Left lung (tissue), 10 donors: Measurements from ENCODE around the gene NEBL. TPM values are rescaled to one million over a fixed set of nuclear protein-coding genes. Genes with fewer than 3 reads are reported as not detected.

Experiments used
- ATAC-seq: fragments of 200-7000 bp; cut with Tn5 transposase; one replicate; pipeline ENCODE4 v1.9.1; 2020; ENCODE audit warnings: moderate library complexity
- DNase-seq, 4 donors: peaks; one replicate each; pipeline ENCODE4 v3.0.0-alpha.2; 2013 to 2020
- H3K27ac ChIP-seq, 2 donors: fragments of 200-600 bp; sonication (generic) in 1 of 2; one replicate each; pipeline versions ENCODE4 v1.5.0 to v1.8.0; 2020 to 2021
- H3K27me3 ChIP-seq, 2 donors: fragments of 200-600 bp; sonication (generic) in 1 of 2; one replicate each; pipeline versions ENCODE4 v1.5.0 to v1.8.0; 2020 to 2021
- H3K36me3 ChIP-seq, 2 donors: fragments of 200-600 bp; sonication (generic) in 1 of 2; one replicate each; pipeline versions ENCODE4 v1.5.0 to v1.8.0; 2020 to 2021
- H3K4me1 ChIP-seq, 2 donors: fragments of 200-600 bp; one replicate each; pipeline ENCODE4 v1.8.0; 2021
- H3K4me3 ChIP-seq, 2 donors: fragments of 200-600 bp; sonication (generic) in 1 of 2; one replicate each; pipeline versions ENCODE4 v1.5.0 to v1.8.0; 2020 to 2021; ENCODE audit warnings: mild to moderate bottlenecking in 1 of 2
- H3K9me3 ChIP-seq, 2 donors: fragments of 200-600 bp; sonication (generic) in 1 of 2; one replicate each; pipeline versions ENCODE4 v1.5.0 to v1.8.0; 2020 to 2021
- intact Hi-C, 2 donors: fragments of 100-400 bp; cut with DNase I; formaldehyde crosslinking; loops; one replicate each; pipeline versions ENCODE4 v1.11.2 to v1.14.2; 2022
- polyA plus RNA-seq, 6 donors: library from polyadenylated mRNA; unstranded; fragments of 120-200 nt; gene quantifications; one replicate each; pipeline ENCODE4 v1.2.1, GENCODE V29; 2013; ENCODE audit not compliant: insufficient read length in 6 of 6
- total RNA-seq, 2 donors: library from RNA; stranded (reverse); fragmentation: NEBNext Ultra II Directional; extraction: Animal tissue kit (Norgen Biotek cat#: 25700); gene quantifications; one replicate each; pipeline ENCODE4 v1.2.1, GENCODE V29; 2021
- TF ChIP-seq, protein P1 (sequence below), 2 donors: fragments of 200-600 bp; sonication (generic) in 1 of 2; IDR thresholded peaks; one replicate each; pipeline versions ENCODE4 v1.5.0 to v1.8.0; 2021; ENCODE audit warnings: antibody characterized with exemption in 2 of 2
- donor health status: DM: no; HTN: yes; CAD: no.
- donor health status: DM: no; HTN: no; CAD: no.

Gene NEBL
- total and polyA plus RNA-seq, 8 donors, result 14.0 to 65.9 (median 20.2) TPM

DNA sequence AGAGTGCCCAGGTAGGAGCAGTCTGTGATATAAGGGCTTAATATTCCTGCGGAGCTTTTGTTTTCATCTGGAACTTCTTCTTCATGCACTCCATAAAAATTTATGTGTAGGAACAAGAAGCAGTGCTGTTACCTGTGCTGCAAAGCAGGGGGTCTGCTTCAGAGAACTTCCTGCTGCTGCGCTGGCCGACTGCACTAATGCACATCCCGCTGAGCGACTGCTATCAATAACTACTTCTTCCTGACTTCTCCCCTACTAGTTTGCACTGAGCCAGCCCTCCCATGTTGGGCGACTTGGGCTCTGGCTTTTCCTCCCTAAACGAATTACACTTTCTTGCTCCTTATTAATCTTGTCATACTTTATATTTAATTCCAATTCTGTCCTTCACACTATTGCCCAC lies 150.3 kb downstream of the NEBL start:
- Histone ChIP-seq H3K4me3 (no peak overlapping the region), H3K27me3 (no peaks in the 10 kb centered on the region), H3K27ac (no peak overlapping the region), H3K36me3 (no peaks in the 10 kb centered on the region), H3K4me1 (no peaks in the 10 kb centered on the region), H3K9me3 (peaks cover 0 to 30% of the 10 kb centered on the region in 2 donors)
- TF ChIP-seq, protein P1, sequence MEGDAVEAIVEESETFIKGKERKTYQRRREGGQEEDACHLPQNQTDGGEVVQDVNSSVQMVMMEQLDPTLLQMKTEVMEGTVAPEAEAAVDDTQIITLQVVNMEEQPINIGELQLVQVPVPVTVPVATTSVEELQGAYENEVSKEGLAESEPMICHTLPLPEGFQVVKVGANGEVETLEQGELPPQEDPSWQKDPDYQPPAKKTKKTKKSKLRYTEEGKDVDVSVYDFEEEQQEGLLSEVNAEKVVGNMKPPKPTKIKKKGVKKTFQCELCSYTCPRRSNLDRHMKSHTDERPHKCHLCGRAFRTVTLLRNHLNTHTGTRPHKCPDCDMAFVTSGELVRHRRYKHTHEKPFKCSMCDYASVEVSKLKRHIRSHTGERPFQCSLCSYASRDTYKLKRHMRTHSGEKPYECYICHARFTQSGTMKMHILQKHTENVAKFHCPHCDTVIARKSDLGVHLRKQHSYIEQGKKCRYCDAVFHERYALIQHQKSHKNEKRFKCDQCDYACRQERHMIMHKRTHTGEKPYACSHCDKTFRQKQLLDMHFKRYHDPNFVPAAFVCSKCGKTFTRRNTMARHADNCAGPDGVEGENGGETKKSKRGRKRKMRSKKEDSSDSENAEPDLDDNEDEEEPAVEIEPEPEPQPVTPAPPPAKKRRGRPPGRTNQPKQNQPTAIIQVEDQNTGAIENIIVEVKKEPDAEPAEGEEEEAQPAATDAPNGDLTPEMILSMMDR (IDR thresholded peaks at IDR 0.05), result no peak
- DNase-seq (peak in 1 of 4 donors; percentile 34), ATAC-seq (no peak)
- intact Hi-C loops, result no loop called here

GRCh38 chr10:20745556-20746375 lies 151.3 kb downstream of the NEBL start:
- H3K4me3 ChIP-seq, result no peak overlapping the region
- no peaks in the 10 kb centered on the region for H3K27me3 ChIP-seq
- H3K36me3 ChIP-seq, result no peaks in the 10 kb centered on the region
- ATAC-seq, result no peak
- TF ChIP-seq, protein P1 (IDR thresholded peaks at IDR 0.05), result no peak
- intact Hi-C loops, result no loop called here
- DNase-seq, result peak in 2 of 4 donors; percentile 74 to 75
- H3K27ac ChIP-seq, result no peak overlapping the region
- no peaks in the 10 kb centered on the region for H3K4me1 ChIP-seq
- H3K9me3 ChIP-seq, result peaks cover 0 to 27% of the 10 kb centered on the region in 2 donors

DNA sequence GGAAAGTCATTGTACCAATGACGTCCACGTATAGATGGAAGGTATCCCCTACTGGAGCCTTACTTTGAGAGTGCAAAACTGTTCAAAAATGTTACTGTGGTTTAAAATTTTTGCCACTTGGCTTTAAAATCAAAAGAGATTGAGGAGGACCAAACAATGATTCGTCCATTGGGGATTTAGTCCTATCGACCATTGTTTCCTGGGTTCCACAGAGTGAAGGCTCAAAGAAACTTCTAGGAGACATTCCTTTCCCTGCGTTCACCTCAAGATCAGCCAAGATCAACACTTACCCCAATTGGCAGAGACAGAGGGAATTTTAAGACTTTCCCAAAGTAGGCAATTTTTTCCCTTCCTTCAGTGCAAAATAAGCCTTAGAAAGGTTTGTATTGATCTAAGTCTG lies 152.3 kb downstream of the NEBL start:
- DNase-seq (no peak), ATAC-seq (no peak)
- H3K27me3 ChIP-seq, result no peaks in the 10 kb centered on the region
- H3K27ac ChIP-seq, result no peak overlapping the region
- no peaks in the 10 kb centered on the region for H3K4me1 ChIP-seq
- H3K4me3 ChIP-seq, result no peak overlapping the region
- intact Hi-C loops, result no loop called here
- peaks cover 0 to 18% of the 10 kb centered on the region in 2 donors for H3K9me3 ChIP-seq
- TF ChIP-seq, protein P1 (IDR thresholded peaks at IDR 0.05), result no peak
- no peaks in the 10 kb centered on the region for H3K36me3 ChIP-seq

DNA sequence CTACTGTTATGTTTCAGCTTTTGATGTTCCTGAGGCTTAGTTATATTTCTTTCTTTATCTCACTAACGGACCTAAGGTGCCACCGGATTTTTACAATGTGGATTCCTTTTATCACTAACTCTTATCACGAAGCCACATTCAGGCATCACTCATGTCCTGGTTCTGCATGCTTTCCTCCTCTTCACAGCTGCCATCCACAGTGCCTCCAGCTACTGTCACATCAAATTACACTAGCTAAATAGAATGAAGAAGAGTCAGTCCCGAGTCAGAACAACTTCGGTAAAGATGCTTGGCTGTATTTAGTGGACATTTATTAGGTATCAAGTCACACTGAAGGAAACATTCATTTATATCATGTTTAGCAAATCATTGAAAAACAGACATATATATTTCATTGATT lies 153.2 kb downstream of the NEBL start:
- Histone ChIP-seq H3K27ac (no peak overlapping the region), H3K27me3 (no peaks in the 10 kb centered on the region), H3K4me1 (no peaks in the 10 kb centered on the region), H3K4me3 (no peak overlapping the region), H3K9me3 (peaks cover 0 to 9% of the 10 kb centered on the region in 2 donors), H3K36me3 (no peaks in the 10 kb centered on the region)
- intact Hi-C loops, result no loop called here
- TF ChIP-seq, protein P1 (IDR thresholded peaks at IDR 0.05), result no peak
- ATAC-seq, result no peak
- no peak for DNase-seq

GRCh38 chr10:20742737-20743541 lies 154.2 kb downstream of the NEBL start:
- no peak overlapping the region for H3K27ac ChIP-seq
- no peak overlapping the region for H3K4me3 ChIP-seq
- peaks cover 0 to 8% of the 10 kb centered on the region in 2 donors for H3K9me3 ChIP-seq
- TF ChIP-seq, protein P1 (IDR thresholded peaks at IDR 0.05), result no peak
- no peak for ATAC-seq
- intact Hi-C loops, result no loop called here
- H3K36me3 ChIP-seq, result no peaks in the 10 kb centered on the region
- peak in 2 of 4 donors; percentile 17 to 51 for DNase-seq
- H3K4me1 ChIP-seq, result no peaks in the 10 kb centered on the region
- H3K27me3 ChIP-seq, result no peaks in the 10 kb centered on the region
